HFFc6 (cell line): ENCODE data around the gene AFF2. TPM values are rescaled to one million over a fixed set of nuclear protein-coding genes. Genes with fewer than 3 reads are reported as not detected.

Experiments used
- DNase-seq: peaks from one replicate; pipeline ENCODE4 v3.0.0-alpha.2; 2018
- H3K27ac Mint-ChIP-seq: 2 replicates; pipeline ENCODE4 v1.8.0; 2020; ENCODE audit warnings: mild to moderate bottlenecking, mixed read lengths
- H3K27me3 Mint-ChIP-seq: 2 replicates; pipeline ENCODE4 v1.8.0; 2021; ENCODE audit warnings: mild to moderate bottlenecking, moderate library complexity, mixed read lengths; ENCODE audit not compliant: insufficient read depth
- H3K36me3 Mint-ChIP-seq: 2 replicates; pipeline ENCODE4 v1.8.0; 2021; ENCODE audit warnings: low read depth, mixed read lengths
- H3K4me1 Mint-ChIP-seq: 2 replicates; pipeline ENCODE4 v1.8.0; 2020; ENCODE audit warnings: low read depth, mixed read lengths
- H3K4me3 Mint-ChIP-seq: 2 replicates; pipeline ENCODE4 v1.8.0; 2020; ENCODE audit warnings: mild to moderate bottlenecking, moderate library complexity, mixed read lengths
- H3K9me3 Mint-ChIP-seq: 2 replicates; pipeline ENCODE4 v1.8.0; 2020; ENCODE audit warnings: mild to moderate bottlenecking, mixed read lengths
- CTCF ChIP-seq: fragments of 200-600 bp; sonication (generic); IDR thresholded peaks from 2 replicates; pipeline ENCODE4 v1.5.0; 2021; ENCODE audit warnings: antibody characterized with exemption, mild to moderate bottlenecking
- total RNA-seq, 6 experiments: library from RNA; stranded (reverse); fragmentation: NEBNext Ultra II Directional; extraction: Animal tissue kit (Norgen Biotek cat#: 25700); gene quantifications; 2 replicates in 1 of 6; 3 replicates in 5 of 6; pipeline ENCODE4 v1.2.3, GENCODE V29; 2021

The AFF2 gene
- total RNA-seq, 6 experiments from 2014 or later = not detected

DNA sequence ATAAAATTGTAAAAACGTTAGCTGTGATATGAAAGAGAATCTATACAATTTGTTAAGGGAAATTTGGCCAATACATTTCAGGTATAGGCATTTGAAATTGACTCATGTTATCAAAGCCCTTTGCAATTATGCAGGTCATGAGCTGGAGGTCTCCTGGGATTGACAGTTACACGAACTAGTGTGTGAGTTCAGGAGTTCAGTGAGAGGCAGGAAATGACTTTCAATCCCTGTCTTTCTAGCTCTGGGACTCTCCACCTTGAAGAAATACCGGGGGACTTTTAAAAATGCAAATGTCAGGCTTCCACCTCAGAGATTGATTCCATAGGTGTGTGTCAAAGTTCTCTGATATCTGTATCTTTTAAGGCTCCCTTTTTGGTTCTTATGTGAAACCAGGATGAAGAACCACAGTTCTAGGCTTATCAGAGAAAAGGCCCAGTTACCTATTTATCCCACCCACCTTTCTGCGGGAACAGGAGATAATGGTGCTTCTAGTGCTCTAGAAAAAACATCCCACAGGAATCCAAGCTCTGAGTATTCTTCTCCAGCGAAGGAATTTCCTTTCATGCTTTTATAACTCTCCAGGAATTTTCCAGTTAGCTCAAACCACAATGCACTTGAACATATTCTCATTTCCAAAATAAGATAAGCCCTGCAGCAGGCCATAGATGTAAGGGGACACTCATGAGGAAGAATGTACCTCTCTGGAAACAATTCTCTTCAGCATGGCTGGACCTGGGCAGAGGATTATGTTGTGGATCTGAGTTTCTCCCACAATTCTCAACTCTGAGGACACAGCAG is 503.6 kb downstream of the AFF2 start:
- Mint-ChIP-seq H3K4me1 (no peaks in the 10 kb centered on the region), H3K36me3 (no peaks in the 10 kb centered on the region), H3K27ac (no peak overlapping the region), H3K27me3 (no peaks in the 10 kb centered on the region), H3K4me3 (no peak overlapping the region), H3K9me3 (peaks cover 11% of the 10 kb centered on the region; the same call in 1 of the 2 replicates)
- DNase-seq = no peak
- TF ChIP-seq CTCF = no peak

- H3K4me3 Mint-ChIP-seq = no peak overlapping the region
- no peaks in the 10 kb centered on the region for H3K27me3 Mint-ChIP-seq
- TF ChIP-seq CTCF = no peak
- DNase-seq = no peak
- no peak overlapping the region for H3K27ac Mint-ChIP-seq
- no peaks in the 10 kb centered on the region for H3K4me1 Mint-ChIP-seq
- peaks cover 11% of the 10 kb centered on the region; the same call in 1 of the 2 replicates for H3K9me3 Mint-ChIP-seq
- no peaks in the 10 kb centered on the region for H3K36me3 Mint-ChIP-seq
Measured at GRCh38 chrX:149004936-149005335, 504.5 kb downstream of the AFF2 start.

DNA sequence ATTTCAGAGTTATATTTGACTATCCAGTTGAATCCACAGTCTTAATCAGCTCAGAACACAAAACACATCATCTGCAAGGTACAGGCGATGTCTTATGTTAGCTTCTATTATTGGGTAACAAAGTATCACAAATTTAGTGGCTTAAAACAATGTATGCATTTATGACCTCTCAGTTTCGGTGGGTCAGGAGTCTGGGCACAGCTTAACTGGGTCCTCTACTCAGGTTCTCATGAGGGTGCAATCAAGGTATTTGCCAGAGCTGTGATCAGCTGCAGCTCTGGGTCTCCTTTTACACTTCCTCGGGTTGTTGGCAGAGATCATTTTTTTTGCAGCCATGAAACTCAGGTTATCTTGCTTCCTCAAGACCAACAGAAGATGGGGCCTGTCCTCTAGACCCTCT is 505.8 kb downstream of the AFF2 start:
- Mint-ChIP-seq H3K9me3 (peaks cover 11% of the 10 kb centered on the region; the same call in 1 of the 2 replicates), H3K4me1 (no peaks in the 10 kb centered on the region), H3K36me3 (no peaks in the 10 kb centered on the region), H3K27ac (no peak overlapping the region), H3K4me3 (no peak overlapping the region), H3K27me3 (no peaks in the 10 kb centered on the region)
- no peak for TF ChIP-seq CTCF
- no peak for DNase-seq

GRCh38 chrX:149007423-149007822 is 507.0 kb downstream of the AFF2 start:
- no peak for DNase-seq
- Mint-ChIP-seq H3K4me3 (no peak overlapping the region), H3K27me3 (no peaks in the 10 kb centered on the region), H3K9me3 (peaks cover 11% of the 10 kb centered on the region; the same call in 1 of the 2 replicates), H3K4me1 (no peaks in the 10 kb centered on the region), H3K27ac (no peak overlapping the region), H3K36me3 (no peaks in the 10 kb centered on the region)
- no peak for TF ChIP-seq CTCF

DNA sequence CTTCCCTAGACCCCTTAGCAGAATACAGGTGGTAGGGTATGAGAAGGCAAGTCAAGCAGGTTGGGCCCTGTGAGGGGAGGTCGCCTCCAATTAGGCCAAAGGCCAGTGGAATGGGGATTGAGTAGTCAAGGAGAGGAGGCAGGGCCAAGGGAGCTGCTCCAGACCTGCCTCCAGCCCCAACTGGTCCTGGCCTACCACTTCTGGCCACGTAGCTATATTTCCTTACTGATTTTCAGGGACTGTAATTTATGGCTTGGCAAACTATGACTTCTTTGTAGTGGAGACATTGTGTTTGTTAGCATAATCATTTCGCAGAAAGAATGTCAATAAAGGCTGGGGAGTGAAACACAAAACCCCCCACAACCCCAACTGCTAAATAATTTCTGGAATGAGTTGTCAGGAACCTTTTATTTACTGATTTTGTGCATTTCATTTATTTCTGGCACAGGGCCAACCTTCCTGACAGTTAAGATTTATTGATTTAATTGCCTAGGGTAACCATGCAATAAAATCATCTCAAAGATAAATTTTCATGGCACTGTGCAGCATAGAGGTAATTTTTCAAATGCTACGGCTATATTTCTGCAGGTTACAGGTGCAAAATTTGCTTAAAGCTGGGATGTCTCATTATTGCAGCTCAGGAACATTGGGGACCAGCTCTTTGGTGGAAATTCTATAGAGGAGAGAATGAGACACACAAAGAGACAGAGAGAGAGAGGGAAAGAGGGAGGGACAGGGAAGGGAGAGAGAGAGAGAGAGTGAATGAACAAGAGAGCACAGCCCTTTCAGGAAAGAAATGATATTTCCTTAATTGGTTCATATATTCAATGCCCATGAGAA is 509.8 kb downstream of the AFF2 start:
- no peak for DNase-seq
- no peak overlapping the region for H3K4me3 Mint-ChIP-seq
- TF ChIP-seq CTCF = no peak
- 0 out of 2 replicates have a peak, but pooled peaks cover 7% of the 10 kb centered on the region for H3K9me3 Mint-ChIP-seq
- H3K27me3 Mint-ChIP-seq = no peaks in the 10 kb centered on the region
- no peaks in the 10 kb centered on the region for H3K36me3 Mint-ChIP-seq
- H3K4me1 Mint-ChIP-seq = no peaks in the 10 kb centered on the region
- H3K27ac Mint-ChIP-seq = no peak overlapping the region
